Measurements from ENCODE around the gene GRK5. TPM values are rescaled to one million over a fixed set of nuclear protein-coding genes. Genes with fewer than 3 reads are reported as not detected.
"Not testable (repeated sequence)": the region's sequence is repeated elsewhere in the genome, so short reads cannot be mapped to it uniquely, and the experiment has no call there.

Gene GRK5
- total RNA-seq, 1 experiment from 2014 or later = 1.2 TPM

DNA sequence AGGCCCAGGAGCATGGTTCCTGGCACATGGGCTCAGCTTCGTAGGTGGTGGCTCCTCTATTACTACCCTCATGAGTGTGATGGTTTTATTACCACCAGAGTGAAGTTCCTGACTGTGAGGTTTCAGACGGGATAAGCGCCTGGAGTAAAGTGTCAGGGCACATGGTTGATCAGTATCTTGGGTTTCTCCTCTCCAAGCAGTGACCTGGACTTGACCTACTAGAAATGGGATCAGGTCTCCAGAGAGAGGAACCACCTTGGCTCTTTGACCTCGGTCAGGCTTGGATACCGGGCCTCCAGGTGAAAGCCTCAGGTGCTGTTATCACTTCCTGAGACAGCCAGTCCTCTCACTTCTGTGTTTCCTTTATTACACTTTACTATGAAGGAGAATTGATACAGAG is 67.7 kb downstream of the GRK5 start:
- Histone ChIP-seq H2BK120ac (ENCODE audit: low read depth, low read length, poor library complexity, severe bottlenecking) (no peak overlapping the region), H3K79me2 (ENCODE audit: insufficient read depth, low read length) (no peaks in the 10 kb centered on the region), H2BK12ac (ENCODE audit: insufficient read length, low read depth, low read length) (no peak overlapping the region), H3K27ac (ENCODE audit: insufficient read length, low read depth, low read length) (no peak overlapping the region), H2BK20ac (ENCODE audit: low read depth, low read length, poor library complexity, severe bottlenecking) (no peak overlapping the region), H3T11ph (ENCODE audit: low read length) (no peak overlapping the region), H4K5ac (ENCODE audit: insufficient read length, low read depth, low read length) (no peak overlapping the region), H3K79me1 (ENCODE audit: insufficient read depth, low read depth, low read length, poor library complexity, severe bottlenecking) (no peaks in the 10 kb centered on the region), H3K18ac (ENCODE audit: insufficient read length, low read depth, low read length) (no peak overlapping the region), H3K14ac (ENCODE audit: insufficient read depth, low read length) (no peak overlapping the region), H3K9ac (ENCODE audit: extremely low read depth, insufficient read length, low read length) (no peak overlapping the region), H3K4me2 (ENCODE audit: insufficient read depth, insufficient read length, low read length) (no peak overlapping the region), H3K23me2 (ENCODE audit: insufficient read length, low read depth, low read length, poor library complexity, severe bottlenecking) (no peaks in the 10 kb centered on the region), H2AFZ (ENCODE audit: low read length) (no peak overlapping the region), H4K20me1 (ENCODE audit: control insufficient read depth, insufficient read depth, insufficient read length) (no peaks in the 10 kb centered on the region), H3K9me3 (ENCODE audit: control insufficient read depth, low read depth, low read length) (no peaks in the 10 kb centered on the region), H4K8ac (replicated peaks; ENCODE audit: insufficient read length, low read depth, low read length) (no peak overlapping the region), H4K91ac (ENCODE audit: insufficient read length, low read depth, low read length) (no peak overlapping the region), H2BK15ac (ENCODE audit: low read depth, low read length) (no peak overlapping the region), H3K4me1 (ENCODE audit: insufficient read depth, low read length) (no peaks in the 10 kb centered on the region), H2BK5ac (ENCODE audit: insufficient read length, low read length) (no peak overlapping the region), H3K27me3 (ENCODE audit: insufficient read depth, low read length) (no peaks in the 10 kb centered on the region), H3K56ac (ENCODE audit: insufficient read length, low read depth, low read length) (no peak overlapping the region), H2AK5ac (ENCODE audit: insufficient read length, low read length) (no peak overlapping the region), H3K4ac (ENCODE audit: low read depth, low read length) (no peak overlapping the region), H3K23ac (ENCODE audit: insufficient read length, low read depth, low read length) (no peak overlapping the region)
- no CpG with 5 or more reads among the region's 5 CpGs for WGBS (ENCODE audit: extremely low coverage, insufficient read length, low lambda C conversion rate)
- H3K9me3 Mint-ChIP-seq = no peaks in the 10 kb centered on the region
- H3K27ac Mint-ChIP-seq = 0 out of 7 replicates have a peak overlapping the region, but pooled peaks of 1 of the 3 experiments have one; percentile 49
- H3K4me1 Mint-ChIP-seq = peaks cover 16 to 19% of the 10 kb centered on the region in 2 experiments
- no peaks in the 10 kb centered on the region for H3K36me3 Mint-ChIP-seq (ENCODE audit: insufficient read depth in 1 of 3, low read depth in 3 of 3)
- no peak for DNase-seq
- TF ChIP-seq, protein P1, sequence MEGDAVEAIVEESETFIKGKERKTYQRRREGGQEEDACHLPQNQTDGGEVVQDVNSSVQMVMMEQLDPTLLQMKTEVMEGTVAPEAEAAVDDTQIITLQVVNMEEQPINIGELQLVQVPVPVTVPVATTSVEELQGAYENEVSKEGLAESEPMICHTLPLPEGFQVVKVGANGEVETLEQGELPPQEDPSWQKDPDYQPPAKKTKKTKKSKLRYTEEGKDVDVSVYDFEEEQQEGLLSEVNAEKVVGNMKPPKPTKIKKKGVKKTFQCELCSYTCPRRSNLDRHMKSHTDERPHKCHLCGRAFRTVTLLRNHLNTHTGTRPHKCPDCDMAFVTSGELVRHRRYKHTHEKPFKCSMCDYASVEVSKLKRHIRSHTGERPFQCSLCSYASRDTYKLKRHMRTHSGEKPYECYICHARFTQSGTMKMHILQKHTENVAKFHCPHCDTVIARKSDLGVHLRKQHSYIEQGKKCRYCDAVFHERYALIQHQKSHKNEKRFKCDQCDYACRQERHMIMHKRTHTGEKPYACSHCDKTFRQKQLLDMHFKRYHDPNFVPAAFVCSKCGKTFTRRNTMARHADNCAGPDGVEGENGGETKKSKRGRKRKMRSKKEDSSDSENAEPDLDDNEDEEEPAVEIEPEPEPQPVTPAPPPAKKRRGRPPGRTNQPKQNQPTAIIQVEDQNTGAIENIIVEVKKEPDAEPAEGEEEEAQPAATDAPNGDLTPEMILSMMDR (conservative IDR thresholded peaks at IDR 0.05) = no peak
- H3K4me3 Mint-ChIP-seq = no peak overlapping the region
- H3K27me3 Mint-ChIP-seq (ENCODE audit: low read depth) = no peaks in the 10 kb centered on the region; the same call in none of the 2 replicates

DNA sequence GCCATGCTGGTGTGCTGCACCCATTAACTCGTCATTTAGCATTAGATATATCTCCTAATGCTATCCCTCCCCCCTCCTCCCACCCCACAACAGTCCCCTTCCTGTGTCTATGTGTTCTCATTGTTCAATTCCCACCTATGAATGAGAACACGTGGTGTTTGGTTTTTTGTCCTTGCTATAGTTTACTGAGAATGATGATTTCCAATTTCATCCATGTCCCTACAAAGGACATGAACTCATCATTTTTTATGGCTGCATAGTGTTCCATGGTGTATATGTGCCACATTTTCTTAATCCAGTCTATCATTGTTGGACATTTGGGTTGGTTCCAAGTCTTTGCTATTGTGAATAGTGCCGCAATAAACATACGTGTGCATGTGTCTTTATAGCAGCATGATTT is 68.8 kb downstream of the GRK5 start:
- H3K4ac ChIP-seq (ENCODE audit: low read depth, low read length); H3K23ac ChIP-seq (ENCODE audit: insufficient read length, low read depth, low read length); H2AK5ac ChIP-seq (ENCODE audit: insufficient read length, low read length); H3K9me3 ChIP-seq (ENCODE audit: control insufficient read depth, low read depth, low read length); H3K27ac Mint-ChIP-seq; H3T11ph ChIP-seq (ENCODE audit: low read length); H2BK5ac ChIP-seq (ENCODE audit: insufficient read length, low read length); H3K79me1 ChIP-seq (ENCODE audit: insufficient read depth, low read depth, low read length, poor library complexity, severe bottlenecking); H3K4me1 ChIP-seq (ENCODE audit: insufficient read depth, low read length); H3K56ac ChIP-seq (ENCODE audit: insufficient read length, low read depth, low read length); H4K20me1 ChIP-seq (ENCODE audit: control insufficient read depth, insufficient read depth, insufficient read length); H3K27me3 Mint-ChIP-seq (ENCODE audit: low read depth); H3K27me3 ChIP-seq (ENCODE audit: insufficient read depth, low read length); H3K27ac ChIP-seq (ENCODE audit: insufficient read length, low read depth, low read length); H3K79me2 ChIP-seq (ENCODE audit: insufficient read depth, low read length); H2BK120ac ChIP-seq (ENCODE audit: low read depth, low read length, poor library complexity, severe bottlenecking); H2BK12ac ChIP-seq (ENCODE audit: insufficient read length, low read depth, low read length); H4K8ac ChIP-seq (replicated peaks; ENCODE audit: insufficient read length, low read depth, low read length); H2BK20ac ChIP-seq (ENCODE audit: low read depth, low read length, poor library complexity, severe bottlenecking); H4K91ac ChIP-seq (ENCODE audit: insufficient read length, low read depth, low read length); H4K5ac ChIP-seq (ENCODE audit: insufficient read length, low read depth, low read length); H3K18ac ChIP-seq (ENCODE audit: insufficient read length, low read depth, low read length); H2AFZ ChIP-seq (ENCODE audit: low read length); H3K23me2 ChIP-seq (ENCODE audit: insufficient read length, low read depth, low read length, poor library complexity, severe bottlenecking); H3K14ac ChIP-seq (ENCODE audit: insufficient read depth, low read length); H3K4me3 Mint-ChIP-seq; H3K4me2 ChIP-seq (ENCODE audit: insufficient read depth, insufficient read length, low read length); H3K9me3 Mint-ChIP-seq; H3K36me3 Mint-ChIP-seq (ENCODE audit: insufficient read depth in 1 of 3, low read depth in 3 of 3); H3K9ac ChIP-seq (ENCODE audit: extremely low read depth, insufficient read length, low read length); DNase-seq; H2BK15ac ChIP-seq (ENCODE audit: low read depth, low read length): not testable (repeated sequence)
- H3K4me1 Mint-ChIP-seq = peaks cover 13 to 16% of the 10 kb centered on the region in 2 experiments
- no CpG with 5 or more reads among the region's 4 CpGs for WGBS (ENCODE audit: extremely low coverage, insufficient read length, low lambda C conversion rate)

Data from H9 (cell line).